GM12865 (cell line): ENCODE measurements around the gene DNAH17.

Source experiments
- DNase-seq: peaks from one replicate; pipeline ENCODE4 v3.0.0; 2010; ENCODE audit warnings: low read depth
- H3K4me3 ChIP-seq: 2 replicates; pipeline ENCODE4 v1.5.1; 2011; ENCODE audit warnings: mild to moderate bottlenecking, low read depth, low read length, control low read depth
- CTCF ChIP-seq: IDR thresholded peaks from 2 replicates; pipeline ENCODE4 v1.5.1; 2011; ENCODE audit warnings: low read length, control low read depth, low read depth, inconsistent platforms; ENCODE audit not compliant: insufficient read depth; ENCODE audit errors: missing control alignments

Gene DNAH17

GRCh38 chr17:78461799-78462053 lies 115.5 kb downstream of the DNAH17 start:
- H3K4me3 ChIP-seq: no peak overlapping the region
- DNase-seq: no peak
- no peak for TF ChIP-seq CTCF

GRCh38 chr17:78460951-78461798 lies 116.0 kb downstream of the DNAH17 start:
- TF ChIP-seq CTCF: no peak
- H3K4me3 ChIP-seq: no peak overlapping the region
- DNase-seq: no peak

GRCh38 chr17:78460176-78460675 lies 117.0 kb downstream of the DNAH17 start:
- DNase-seq: no peak
- no peak overlapping the region for H3K4me3 ChIP-seq
- no peak for TF ChIP-seq CTCF

- DNase-seq: no peak
- H3K4me3 ChIP-seq: no peak overlapping the region
- TF ChIP-seq CTCF: no peak
Observed at GRCh38 chr17:78459696-78460095, 117.5 kb downstream of the DNAH17 start.

GRCh38 chr17:78458736-78459335 lies 118.4 kb downstream of the DNAH17 start:
- no peak overlapping the region for H3K4me3 ChIP-seq
- DNase-seq: no peak
- no peak for TF ChIP-seq CTCF

- DNase-seq: no peak
- no peak overlapping the region for H3K4me3 ChIP-seq
- no peak for TF ChIP-seq CTCF
Observed at GRCh38 chr17:78458091-78458490, 119.1 kb downstream of the DNAH17 start.
